GM21723 (cell line): ENCODE results near the gene UNC79.

ENCODE experiments used
- ATAC-seq: cut with Tn5 transposase; IDR thresholded peaks from one replicate; pipeline ENCODE4 v1.9.1; 2021; ENCODE audit warnings: mild to moderate bottlenecking, moderate library complexity; ENCODE audit not compliant: unreplicated experiment

The UNC79 gene

GRCh38 chr14:93745603-93746273 is 315.0 kb downstream of the UNC79 start:
- no peak for ATAC-seq

GRCh38 chr14:93747102-93747501 is 316.4 kb downstream of the UNC79 start:
- ATAC-seq, result no peak

- ATAC-seq, result no peak
These were observed 316.8 kb downstream of the UNC79 start for GRCh38 chr14:93747560-93747959.

DNA sequence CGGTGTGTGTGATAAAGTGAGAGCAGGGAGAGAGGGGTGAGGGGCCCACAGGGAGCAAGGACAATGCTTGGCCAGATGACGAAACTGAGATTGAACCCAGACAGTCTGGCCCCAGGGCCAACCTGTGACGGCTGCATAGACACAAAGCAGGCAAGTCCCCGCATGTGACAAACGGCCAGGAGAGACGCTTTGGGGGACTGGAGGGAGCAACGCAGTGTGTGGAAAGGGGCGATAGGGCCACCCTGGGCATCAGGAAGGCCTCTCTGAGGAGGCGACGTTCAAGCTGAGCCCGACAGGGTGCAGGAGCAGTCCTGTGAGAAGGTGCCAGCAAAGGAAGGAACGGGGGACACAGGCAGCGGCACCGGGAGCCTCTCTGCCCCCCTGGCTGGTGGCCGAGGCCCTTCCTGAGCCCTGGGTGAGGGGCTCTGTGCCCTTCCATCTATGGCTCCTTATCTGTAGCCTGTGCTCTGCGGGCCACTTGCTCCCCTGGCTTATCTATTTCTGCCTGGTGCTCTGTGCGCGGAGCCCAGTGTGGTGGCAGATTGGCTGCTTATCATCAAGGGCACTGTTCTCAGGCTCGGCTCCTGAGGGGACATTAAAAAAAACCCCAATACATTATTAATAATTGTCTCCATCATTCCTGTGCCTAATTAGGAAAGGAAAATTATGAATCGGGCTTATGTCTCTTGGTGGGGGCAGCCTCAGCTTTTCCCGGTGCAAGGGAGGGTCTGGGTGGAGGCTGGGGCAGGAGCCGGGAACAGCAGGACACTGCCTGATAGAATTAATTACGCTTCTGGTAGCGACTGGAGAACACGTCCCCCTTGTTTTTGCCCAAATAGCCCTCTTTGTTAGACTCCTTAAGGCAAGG is 317.7 kb downstream of the UNC79 start:
- ATAC-seq, result no peak

GRCh38 chr14:93749076-93749420 is 318.3 kb downstream of the UNC79 start:
- no peak for ATAC-seq

GRCh38 chr14:93751946-93752655 is 321.4 kb downstream of the UNC79 start:
- ATAC-seq, result no peak

DNA sequence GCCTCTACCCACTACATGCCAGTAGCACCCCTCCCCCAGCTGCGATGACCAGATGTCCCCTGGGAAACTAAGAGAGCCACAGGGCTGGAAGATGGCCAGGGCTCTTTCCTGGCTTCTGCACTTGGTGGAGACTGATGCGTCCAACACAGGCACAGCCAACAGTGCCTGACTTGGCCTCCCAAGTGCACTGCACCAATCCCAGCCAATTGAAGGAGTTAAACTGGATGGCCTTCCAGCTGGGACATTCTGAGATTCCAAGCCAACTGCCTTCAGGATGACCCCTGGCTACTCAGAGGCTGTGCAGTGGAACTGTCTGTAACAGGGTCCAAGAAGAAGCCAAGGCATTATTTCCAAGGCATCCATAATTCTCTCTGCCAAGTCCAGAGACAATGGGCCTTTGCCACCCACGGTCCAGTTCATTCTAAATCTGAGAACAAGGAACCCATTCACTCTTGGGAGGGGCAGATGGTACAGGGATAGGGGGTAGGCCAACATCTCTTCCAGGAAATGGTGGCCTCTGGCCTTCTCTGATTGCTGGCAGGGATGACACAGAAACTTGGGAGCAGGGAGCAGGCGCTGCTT is 322.3 kb downstream of the UNC79 start:
- no peak for ATAC-seq

GRCh38 chr14:93753647-93754046 is 322.9 kb downstream of the UNC79 start:
- ATAC-seq, result no peak

GRCh38 chr14:93757206-93757605 is 326.5 kb downstream of the UNC79 start:
- ATAC-seq, result no peak
